CD4-positive, alpha-beta T cell (primary cell): ENCODE results near the gene BHLHA9. TPM values are rescaled to one million over a fixed set of nuclear protein-coding genes. Genes with fewer than 3 reads are reported as not detected.

Experiments used
- ATAC-seq: fragments of 200-7000 bp; cut with Tn5 transposase; one replicate; pipeline ENCODE4 v1.10.0; 2022; ENCODE audit warnings: mild to moderate bottlenecking; ENCODE audit not compliant: poor library complexity
- CTCF ChIA-PET: fragments of 350-600 bp; sonication (Branson Sonifier 250); formaldehyde crosslinking; loops from one replicate; lab custom pipeline; 2021; ENCODE audit warnings: antibody characterized with exemption, inconsistent platforms; lab: Charles Lee
- POLR2A ChIA-PET: fragments of 350-600 bp; sonication (Branson Sonifier 250); formaldehyde crosslinking; loops from one replicate; lab custom pipeline; 2021; ENCODE audit warnings: antibody characterized with exemption, inconsistent platforms; lab: Charles Lee
- DNase-seq, 14 experiments: peaks; one replicate each; pipeline ENCODE4 v3.0.0-alpha.2; 2013 to 2020; ENCODE audit warnings: mixed read lengths in 2 of 14
- H3K27ac ChIP-seq, 2 donors: one replicate each; pipeline versions ENCODE4 v1.5.1 to v1.7.0; 2013; ENCODE audit warnings: low read length in 2 of 2, low read depth in 1 of 2, mild to moderate bottlenecking in 1 of 2
- H3K27me3 ChIP-seq, 2 experiments: 1 replicate in 1 of 2; 2 replicates in 1 of 2; pipeline versions ENCODE4 v1.6.1 to v1.7.0; 2013; ENCODE audit warnings: low read length in 2 of 2, control low read depth in 1 of 2, mild to moderate bottlenecking in 1 of 2, moderate library complexity in 1 of 2; ENCODE audit not compliant: insufficient read depth in 2 of 2, control insufficient read depth in 1 of 2
- H3K36me3 ChIP-seq: one replicate; pipeline ENCODE4 v1.6.1; 2013; ENCODE audit warnings: low read length, control low read depth; ENCODE audit not compliant: insufficient read depth
- H3K4me1 ChIP-seq: one replicate; pipeline ENCODE4 v1.6.1; 2013; ENCODE audit warnings: low read length, control low read depth; ENCODE audit not compliant: insufficient read depth
- H3K4me3 ChIP-seq: one replicate; pipeline ENCODE4 v1.5.1; 2013; ENCODE audit warnings: mild to moderate bottlenecking, low read length, moderate library complexity
- H3K9me3 ChIP-seq, 2 experiments: 1 replicate in 1 of 2; 2 replicates in 1 of 2; pipeline versions ENCODE4 v1.6.1 to v1.7.0; 2013; ENCODE audit warnings: low read length in 2 of 2, mild to moderate bottlenecking in 2 of 2, control low read depth in 1 of 2, moderate library complexity in 1 of 2; ENCODE audit not compliant: control insufficient read depth in 1 of 2, insufficient read depth in 1 of 2
- H3K27ac Mint-ChIP-seq: one replicate; pipeline ENCODE4 v1.8.0; 2020; ENCODE audit warnings: mixed read lengths
- H3K27me3 Mint-ChIP-seq: one replicate; pipeline ENCODE4 v1.8.0; 2021; ENCODE audit warnings: mixed read lengths
- H3K36me3 Mint-ChIP-seq: one replicate; pipeline ENCODE4 v1.8.0; 2021; ENCODE audit warnings: low read depth, mixed read lengths
- H3K4me1 Mint-ChIP-seq: one replicate; pipeline ENCODE4 v1.8.0; 2021; ENCODE audit warnings: low read depth, mixed read lengths
- H3K4me3 Mint-ChIP-seq: one replicate; pipeline ENCODE4 v1.8.0; 2020; ENCODE audit warnings: mild to moderate bottlenecking, mixed read lengths
- H3K9me3 Mint-ChIP-seq: one replicate; pipeline ENCODE4 v1.8.0; 2020; ENCODE audit warnings: mixed read lengths
- CTCF ChIP-seq: fragments of 200-600 bp; IDR thresholded peaks from one replicate; pipeline ENCODE4 v1.8.0; 2022; ENCODE audit warnings: antibody characterized with exemption, mild to moderate bottlenecking
- intact Hi-C, 2 experiments: fragments of 100-400 bp; cut with DNase I in 1 of 2; cut with micrococcal nuclease in 1 of 2; formaldehyde crosslinking; loops; one replicate each; pipeline versions ENCODE4 v1.15.1 to v1.9.0; 2023 to 2025; cut with DNase I, micrococcal nuclease
- polyA plus RNA-seq, 2 donors: library from polyadenylated mRNA; unstranded; fragments of 120-200 nt; gene quantifications; one replicate each; pipeline ENCODE4 v1.2.1, GENCODE V29; 2013
- total RNA-seq, 174 experiments: library from RNA in 2 of 174; stranded (reverse) in 2 of 174; gene quantifications; one replicate each; pipeline ENCODE4 v1.2.3 and lab custom pipeline; 2021 to 2026

BHLHA9 gene
- total RNA-seq (not detected), total RNA-seq (lab: John Stamatoyannopoulos, UW) (0 to 0.18 (median 0) reads per million in 172 experiments)
- not detected for polyA plus RNA-seq (2013, experiment 1 of 2)
- polyA plus RNA-seq (2013, experiment 2 of 2): not detected

GRCh38 chr17:1270210-1271029, at the start of gene BHLHA9:
Gene BHLHA9 (plus strand): TSS chr17:1270444. CDS start chr17:1270564, 120 bp downstream.
- intact Hi-C loops: no loop called here
- H3K4me3 ChIP-seq: no peak within 1 kb of the TSS
- Mint-ChIP-seq H3K27me3 (peaks cover 41% of the 10 kb centered on the region), H3K4me1 (peaks cover 11% of the 10 kb centered on the region), H3K9me3 (no peaks in the 10 kb centered on the region), H3K27ac (no peak within 1 kb of the TSS), H3K4me3 (peak within 1 kb of the TSS; percentile 88), H3K36me3 (no peaks in the 10 kb centered on the region)
- H3K4me1 ChIP-seq: peaks cover 18% of the 10 kb centered on the region
- H3K27me3 ChIP-seq: peaks cover 24 to 29% of the 10 kb centered on the region in 2 experiments
- H3K9me3 ChIP-seq: no peaks in the 10 kb centered on the region
- no peak for TF ChIP-seq CTCF
- ChIA-PET CTCF (interaction anchor here (1.9 kb wide), 1 partner anchor 11 kb away, joined by 5 read pairs; no protein-coding TSS in a partner anchor), POLR2A (interaction anchor here (1.0 kb wide), 1 partner anchor 246 kb away, joined by 3 read pairs; the partner anchor contains the start of gene INPP5K)
- ATAC-seq: no peak
- no peak for DNase-seq
- no peak within 1 kb of the TSS for H3K27ac ChIP-seq
- no peaks in the 10 kb centered on the region for H3K36me3 ChIP-seq

- H3K4me3 Mint-ChIP-seq: no peak overlapping the region
- no peaks in the 10 kb centered on the region for H3K4me1 Mint-ChIP-seq
- H3K27ac Mint-ChIP-seq: no peak overlapping the region
- Histone ChIP-seq H3K27ac (no peak overlapping the region), H3K9me3 (no peaks in the 10 kb centered on the region), H3K4me3 (no peak overlapping the region), H3K36me3 (no peaks in the 10 kb centered on the region), H3K27me3 (peaks cover 0 to 7% of the 10 kb centered on the region in 2 experiments), H3K4me1 (no peaks in the 10 kb centered on the region)
- no peaks in the 10 kb centered on the region for H3K36me3 Mint-ChIP-seq
- intact Hi-C loops: no loop called here
- peaks cover 41% of the 10 kb centered on the region for H3K27me3 Mint-ChIP-seq
- no peak for ATAC-seq
- no peak for DNase-seq
- ChIA-PET CTCF (no interaction called here), POLR2A (interaction anchor here (0.6 kb wide), 1 partner anchor 444 kb away, joined by 3 read pairs; no protein-coding TSS in a partner anchor)
- no peaks in the 10 kb centered on the region for H3K9me3 Mint-ChIP-seq
- no peak for TF ChIP-seq CTCF
Measured at GRCh38 chr17:1221209-1221608, 49.0 kb upstream of the BHLHA9 start.

- ChIA-PET POLR2A (no interaction called here), CTCF (no interaction called here)
- Histone ChIP-seq H3K27ac (no peak overlapping the region), H3K9me3 (no peaks in the 10 kb centered on the region), H3K27me3 (peaks cover 4 to 7% of the 10 kb centered on the region in 2 experiments), H3K4me3 (no peak overlapping the region), H3K4me1 (no peaks in the 10 kb centered on the region), H3K36me3 (no peaks in the 10 kb centered on the region)
- no peak for TF ChIP-seq CTCF
- ATAC-seq (no peak), DNase-seq (no peak)
- intact Hi-C loops: no loop called here
- H3K4me3 Mint-ChIP-seq: no peak overlapping the region
- H3K27ac Mint-ChIP-seq: no peak overlapping the region
- no peaks in the 10 kb centered on the region for H3K9me3 Mint-ChIP-seq
- peaks cover 2% of the 10 kb centered on the region for H3K4me1 Mint-ChIP-seq
- peaks cover 48% of the 10 kb centered on the region for H3K27me3 Mint-ChIP-seq
- no peaks in the 10 kb centered on the region for H3K36me3 Mint-ChIP-seq
Measured at GRCh38 chr17:1222321-1222720, 47.9 kb upstream of the BHLHA9 start.
